ENCODE measurements around the gene CAPN13.

DNA sequence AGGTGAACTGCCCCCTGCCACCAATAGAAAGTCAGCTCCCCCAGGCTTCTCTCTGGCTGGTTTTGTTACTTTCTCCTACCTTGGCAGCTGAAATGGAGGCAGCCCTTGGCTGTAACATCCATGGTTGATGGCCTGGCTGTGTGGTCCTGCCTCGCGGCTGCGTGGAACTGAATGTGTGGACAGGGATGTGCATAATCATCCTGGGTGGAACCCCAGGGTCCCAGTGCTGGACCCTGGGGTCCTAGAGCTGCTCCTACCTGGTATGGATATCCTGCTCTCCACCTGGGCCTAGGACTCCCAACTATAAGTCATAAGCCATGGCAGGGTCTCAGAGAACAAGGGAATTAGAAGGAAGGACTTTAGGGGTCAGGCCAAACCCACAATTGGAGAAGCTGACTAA lies 93.5 kb downstream of the CAPN13 start:
- TF ChIP-seq, protein P1, sequence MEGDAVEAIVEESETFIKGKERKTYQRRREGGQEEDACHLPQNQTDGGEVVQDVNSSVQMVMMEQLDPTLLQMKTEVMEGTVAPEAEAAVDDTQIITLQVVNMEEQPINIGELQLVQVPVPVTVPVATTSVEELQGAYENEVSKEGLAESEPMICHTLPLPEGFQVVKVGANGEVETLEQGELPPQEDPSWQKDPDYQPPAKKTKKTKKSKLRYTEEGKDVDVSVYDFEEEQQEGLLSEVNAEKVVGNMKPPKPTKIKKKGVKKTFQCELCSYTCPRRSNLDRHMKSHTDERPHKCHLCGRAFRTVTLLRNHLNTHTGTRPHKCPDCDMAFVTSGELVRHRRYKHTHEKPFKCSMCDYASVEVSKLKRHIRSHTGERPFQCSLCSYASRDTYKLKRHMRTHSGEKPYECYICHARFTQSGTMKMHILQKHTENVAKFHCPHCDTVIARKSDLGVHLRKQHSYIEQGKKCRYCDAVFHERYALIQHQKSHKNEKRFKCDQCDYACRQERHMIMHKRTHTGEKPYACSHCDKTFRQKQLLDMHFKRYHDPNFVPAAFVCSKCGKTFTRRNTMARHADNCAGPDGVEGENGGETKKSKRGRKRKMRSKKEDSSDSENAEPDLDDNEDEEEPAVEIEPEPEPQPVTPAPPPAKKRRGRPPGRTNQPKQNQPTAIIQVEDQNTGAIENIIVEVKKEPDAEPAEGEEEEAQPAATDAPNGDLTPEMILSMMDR (IDR thresholded peaks at IDR 0.05), result no peak
- no peak for TF ChIP-seq POLR2A (IDR thresholded peaks at IDR 0.05)
